Measurements from ENCODE around the gene GFOD2. TPM values are rescaled to one million over a fixed set of nuclear protein-coding genes. Genes with fewer than 3 reads are reported as not detected.

GFOD2 gene
- total and polyA plus RNA-seq, 10 donors = 10.4 to 45.6 (median 39.8) TPM

DNA sequence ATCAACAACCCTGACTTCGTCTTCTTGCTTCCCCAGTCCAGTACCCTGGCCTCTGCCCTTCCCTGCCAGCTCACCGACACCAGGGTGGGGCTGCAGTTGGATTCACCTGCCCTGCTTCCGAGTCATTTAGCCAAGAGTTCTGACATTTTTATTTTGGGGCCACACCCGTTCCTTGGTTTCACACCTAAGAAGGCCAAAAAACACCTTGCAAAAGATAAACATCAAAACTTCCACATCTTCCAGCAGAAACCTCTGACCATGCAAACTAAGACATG is 41.8 kb upstream of the GFOD2 start:
- intact Hi-C loops (cut with DNase I; ENCODE audit: low total_unique reads) = no loop called here
- TF ChIP-seq POLR2AphosphoS5 (IDR thresholded peaks at IDR 0.05) (no peak), POLR2A (IDR thresholded peaks at IDR 0.05) (no peak)
- TF ChIP-seq, protein P1, sequence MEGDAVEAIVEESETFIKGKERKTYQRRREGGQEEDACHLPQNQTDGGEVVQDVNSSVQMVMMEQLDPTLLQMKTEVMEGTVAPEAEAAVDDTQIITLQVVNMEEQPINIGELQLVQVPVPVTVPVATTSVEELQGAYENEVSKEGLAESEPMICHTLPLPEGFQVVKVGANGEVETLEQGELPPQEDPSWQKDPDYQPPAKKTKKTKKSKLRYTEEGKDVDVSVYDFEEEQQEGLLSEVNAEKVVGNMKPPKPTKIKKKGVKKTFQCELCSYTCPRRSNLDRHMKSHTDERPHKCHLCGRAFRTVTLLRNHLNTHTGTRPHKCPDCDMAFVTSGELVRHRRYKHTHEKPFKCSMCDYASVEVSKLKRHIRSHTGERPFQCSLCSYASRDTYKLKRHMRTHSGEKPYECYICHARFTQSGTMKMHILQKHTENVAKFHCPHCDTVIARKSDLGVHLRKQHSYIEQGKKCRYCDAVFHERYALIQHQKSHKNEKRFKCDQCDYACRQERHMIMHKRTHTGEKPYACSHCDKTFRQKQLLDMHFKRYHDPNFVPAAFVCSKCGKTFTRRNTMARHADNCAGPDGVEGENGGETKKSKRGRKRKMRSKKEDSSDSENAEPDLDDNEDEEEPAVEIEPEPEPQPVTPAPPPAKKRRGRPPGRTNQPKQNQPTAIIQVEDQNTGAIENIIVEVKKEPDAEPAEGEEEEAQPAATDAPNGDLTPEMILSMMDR (IDR thresholded peaks at IDR 0.05 in 8 of 11, conservative IDR thresholded peaks at IDR 0.05 in 3 of 11) = no peak
- 72 to 94% (median 84%) methylated on average over 4 of the region's 4 CpGs for WGBS, 5 donors
- no peak for DNase-seq
- Histone ChIP-seq H3K36me3 (peaks cover 0 to 80% (median 8%) of the 10 kb centered on the region in 6 donors), H3K9me3 (no peaks in the 10 kb centered on the region), H3K4me1 (peaks cover 0 to 24% (median 6%) of the 10 kb centered on the region in 6 donors), H3K27me3 (replicated peaks in 1 of 7) (no peaks in the 10 kb centered on the region), H3K4me3 (no peak overlapping the region), H3K27ac (peak overlapping the region in 2 of 8 donors; percentile 16 to 52)

GRCh38 chr16:67760206-67760955 is 41.3 kb upstream of the GFOD2 start:
- peak overlapping the region in 2 of 8 donors; percentile 16 to 52 for H3K27ac ChIP-seq
- peaks cover 0 to 26% (median 6%) of the 10 kb centered on the region in 6 donors for H3K4me1 ChIP-seq
- H3K4me3 ChIP-seq = no peak overlapping the region
- WGBS, 5 donors = 49 to 67% (median 57%) methylated on average over 7 to 8 of the region's 8 CpGs
- peaks cover 0 to 75% (median 8%) of the 10 kb centered on the region in 6 donors for H3K36me3 ChIP-seq
- no peaks in the 10 kb centered on the region for H3K9me3 ChIP-seq
- TF ChIP-seq, protein P1 (IDR thresholded peaks at IDR 0.05 in 8 of 11, conservative IDR thresholded peaks at IDR 0.05 in 3 of 11) = no peak
- TF ChIP-seq POLR2A (IDR thresholded peaks at IDR 0.05) = no peak
- no peak for TF ChIP-seq POLR2AphosphoS5 (IDR thresholded peaks at IDR 0.05)
- H3K27me3 ChIP-seq (replicated peaks in 1 of 7) = no peaks in the 10 kb centered on the region
- DNase-seq = no peak
- intact Hi-C loops (cut with DNase I; ENCODE audit: low total_unique reads) = no loop called here

DNA sequence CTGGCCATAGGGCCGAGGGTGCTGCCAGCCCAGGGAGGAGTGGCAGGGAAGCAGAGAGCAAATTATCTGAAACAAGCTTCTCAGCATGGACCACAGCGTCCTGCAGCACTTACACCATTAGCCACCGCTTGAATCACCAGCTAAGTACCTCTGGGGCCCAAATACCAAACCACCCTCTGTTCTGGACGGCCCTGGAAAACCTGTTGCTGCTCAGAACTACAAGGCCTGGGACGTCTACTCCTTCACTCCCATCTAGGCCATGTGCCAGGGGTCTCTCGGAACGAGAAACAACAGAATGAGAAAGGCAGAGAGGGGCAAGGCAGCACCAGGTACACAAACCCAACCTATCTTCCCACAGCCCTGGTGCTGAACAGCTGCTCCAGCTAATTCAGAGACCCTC is 39.9 kb upstream of the GFOD2 start:
- intact Hi-C loops (cut with DNase I; ENCODE audit: low total_unique reads) = loop anchor here (10.0 kb wide), 1 partner anchor 46 kb away; the partner anchor contains the start of genes RANBP10 and TSNAXIP1
- TF ChIP-seq, protein P1 (IDR thresholded peaks at IDR 0.05 in 8 of 11, conservative IDR thresholded peaks at IDR 0.05 in 3 of 11) = no peak
- no peak for TF ChIP-seq POLR2AphosphoS5 (IDR thresholded peaks at IDR 0.05)
- Histone ChIP-seq H3K27ac (no peak overlapping the region), H3K36me3 (peaks cover 0 to 73% (median 9%) of the 10 kb centered on the region in 6 donors), H3K9me3 (no peaks in the 10 kb centered on the region), H3K27me3 (replicated peaks in 1 of 7) (no peaks in the 10 kb centered on the region), H3K4me3 (no peak overlapping the region), H3K4me1 (peaks cover 0 to 26% (median 6%) of the 10 kb centered on the region in 6 donors)
- no peak for DNase-seq
- WGBS, 5 donors = 93 to 95% (median 95%) methylated on average over 7 of the region's 7 CpGs

- Histone ChIP-seq H3K27ac (no peak overlapping the region), H3K36me3 (peaks cover 0 to 73% (median 12%) of the 10 kb centered on the region in 6 donors), H3K4me3 (no peak overlapping the region), H3K27me3 (replicated peaks in 1 of 7) (no peaks in the 10 kb centered on the region), H3K4me1 (peaks cover 0 to 26% (median 6%) of the 10 kb centered on the region in 6 donors), H3K9me3 (no peaks in the 10 kb centered on the region)
- WGBS, 5 donors = 94 to 100% (median 96%) methylated on average over 1 to 3 of the region's 3 CpGs
- no peak for DNase-seq
- intact Hi-C loops (cut with DNase I; ENCODE audit: low total_unique reads) = loop anchor here (10.0 kb wide), 1 partner anchor 47 kb away; the partner anchor contains the start of genes RANBP10 and TSNAXIP1
- TF ChIP-seq POLR2AphosphoS5 (IDR thresholded peaks at IDR 0.05) (no peak), POLR2A (IDR thresholded peaks at IDR 0.05) (no peak)
- TF ChIP-seq, protein P1 (IDR thresholded peaks at IDR 0.05 in 8 of 11, conservative IDR thresholded peaks at IDR 0.05 in 3 of 11) = no peak
These were observed 38.9 kb upstream of the GFOD2 start for GRCh38 chr16:67758006-67758405.
